AG04450 (cell line): Measurements from ENCODE around the gene CALHM1. TPM values are rescaled to one million over a fixed set of nuclear protein-coding genes. Genes with fewer than 3 reads are reported as not detected.

Experiments used
- CTCF ChIA-PET: fragments of 300-600, 350-600 bp; formaldehyde crosslinking; extraction: SDS; loops from one replicate; lab custom pipeline; 2022; ENCODE audit warnings: antibody characterized with exemption, inconsistent platforms; lab: Charles Lee
- POLR2A ChIA-PET: fragments of 350-600 bp; formaldehyde crosslinking; extraction: SDS; loops from one replicate; lab custom pipeline; 2021; ENCODE audit warnings: antibody characterized with exemption, inconsistent platforms; lab: Yijun Ruan, JAX
- DNase-seq: peaks from one replicate; pipeline ENCODE4 v3.0.0-alpha.2; 2011; ENCODE audit warnings: low read depth, low spot score
- H3K27ac ChIP-seq: one replicate; pipeline ENCODE4 v1.5.1; 2012; ENCODE audit warnings: low read depth, low read length, control low read depth
- H3K27me3 ChIP-seq: one replicate; pipeline ENCODE4 v1.6.0; 2012; ENCODE audit warnings: low read length; ENCODE audit not compliant: control insufficient read depth, insufficient read depth
- H3K4me3 ChIP-seq: 2 replicates; pipeline ENCODE4 v1.5.1; 2011; ENCODE audit warnings: mild to moderate bottlenecking, low read depth, low read length, control low read depth
- H3K9me3 ChIP-seq: 2 replicates; pipeline ENCODE4 v1.5.1; 2012; ENCODE audit warnings: low read length; ENCODE audit not compliant: control insufficient read depth, insufficient read depth
- CTCF ChIP-seq: IDR thresholded peaks from 2 replicates; pipeline ENCODE4 v1.5.1; 2011; ENCODE audit warnings: low read depth, low read length, control low read depth, inconsistent platforms
- polyA plus RNA-seq: library from polyadenylated mRNA; depleted of rRNA; stranded (reverse); fragments of >200 nt; gene quantifications from 2 replicates; pipeline ENCODE4 v1.2.3, GENCODE V29; 2011

CALHM1 gene
- polyA plus RNA-seq, 1 experiment: not detected

- Histone ChIP-seq H3K27ac (no peak overlapping the region), H3K27me3 (peaks cover 15% of the 10 kb centered on the region), H3K9me3 (no peaks in the 10 kb centered on the region), H3K4me3 (no peak overlapping the region)
- ChIA-PET CTCF (no interaction called here), POLR2A (no interaction called here)
- no peak for TF ChIP-seq CTCF
- no peak for DNase-seq
These were observed 20.0 kb upstream of the CALHM1 start for GRCh38 chr10:103478671-103479070.

- CTCF ChIA-PET: interaction anchor here (2.6 kb wide), 1 partner anchor 60 kb away, joined by 9 read pairs; no protein-coding TSS in a partner anchor
- POLR2A ChIA-PET: interaction anchor here (0.6 kb wide), 1 partner anchor 59 kb away, joined by 4 read pairs; no protein-coding TSS in a partner anchor
- H3K27me3 ChIP-seq: peaks cover 17% of the 10 kb centered on the region
- H3K4me3 ChIP-seq: no peak overlapping the region
- H3K9me3 ChIP-seq: no peaks in the 10 kb centered on the region; the same call in 1 of the 2 replicates
- peak; percentile 17; the same call in 1 of the 2 replicates for TF ChIP-seq CTCF
- no peak overlapping the region for H3K27ac ChIP-seq
- no peak for DNase-seq
These were observed 17.5 kb upstream of the CALHM1 start for GRCh38 chr10:103476046-103476768.

DNA sequence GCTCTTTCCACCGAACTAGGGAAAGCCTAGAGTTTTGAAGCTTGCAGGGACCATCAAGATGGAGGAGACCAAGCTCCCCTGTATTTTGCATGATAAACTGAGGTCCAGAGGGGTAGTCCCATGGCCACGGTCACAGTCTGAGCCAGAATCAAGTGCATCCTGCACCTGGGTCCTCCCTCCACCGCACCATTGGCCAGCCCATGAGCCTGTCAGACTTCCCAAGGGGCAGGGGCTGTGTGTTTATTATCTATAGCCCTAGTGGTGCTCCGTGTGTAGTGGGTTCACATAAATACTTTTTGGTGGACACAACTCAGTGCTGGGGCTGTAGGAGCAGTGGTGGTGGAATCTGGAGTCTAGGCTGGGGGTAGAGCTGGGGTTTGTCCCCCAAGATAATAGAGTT is 16.7 kb upstream of the CALHM1 start:
- no peak overlapping the region for H3K27ac ChIP-seq
- no peak overlapping the region for H3K4me3 ChIP-seq
- peaks cover 17% of the 10 kb centered on the region for H3K27me3 ChIP-seq
- no peak for DNase-seq
- H3K9me3 ChIP-seq: no peaks in the 10 kb centered on the region; the same call in 1 of the 2 replicates
- POLR2A ChIA-PET: no interaction called here
- CTCF ChIA-PET: interaction anchor here (1.1 to 2.6 kb wide), 3 partner anchors 10 to 211 kb away, joined by 3 to 9 read pairs (median 5); no protein-coding TSS in a partner anchor
- no peak for TF ChIP-seq CTCF

- POLR2A ChIA-PET: no interaction called here
- H3K9me3 ChIP-seq: no peaks in the 10 kb centered on the region; the same call in 1 of the 2 replicates
- TF ChIP-seq CTCF: no peak
- no peak for DNase-seq
- H3K27ac ChIP-seq: no peak overlapping the region
- H3K27me3 ChIP-seq: peaks cover 17% of the 10 kb centered on the region
- no peak overlapping the region for H3K4me3 ChIP-seq
- CTCF ChIA-PET: interaction anchor here (0.8 to 1.2 kb wide), 2 partner anchors 11 to 212 kb away, joined by 3 read pairs; no protein-coding TSS in a partner anchor
These were observed 15.4 kb upstream of the CALHM1 start for GRCh38 chr10:103474077-103474476.

GRCh38 chr10:103473261-103473671 is 14.6 kb upstream of the CALHM1 start:
- Histone ChIP-seq H3K27ac (no peak overlapping the region), H3K4me3 (no peak overlapping the region), H3K9me3 (no peaks in the 10 kb centered on the region; the same call in 1 of the 2 replicates), H3K27me3 (peaks cover 17% of the 10 kb centered on the region)
- CTCF ChIA-PET: interaction anchor here (0.8 kb wide), 1 partner anchor 12 kb away, joined by 3 read pairs; no protein-coding TSS in a partner anchor
- POLR2A ChIA-PET: no interaction called here
- no peak for TF ChIP-seq CTCF
- DNase-seq: no peak
